ENCODE measurements around the gene CPNE4. TPM values are rescaled to one million over a fixed set of nuclear protein-coding genes. Genes with fewer than 3 reads are reported as not detected.

The CPNE4 gene
- total and polyA plus RNA-seq, 8 donors = 0.14 to 1.7 (median 0.66) TPM

DNA sequence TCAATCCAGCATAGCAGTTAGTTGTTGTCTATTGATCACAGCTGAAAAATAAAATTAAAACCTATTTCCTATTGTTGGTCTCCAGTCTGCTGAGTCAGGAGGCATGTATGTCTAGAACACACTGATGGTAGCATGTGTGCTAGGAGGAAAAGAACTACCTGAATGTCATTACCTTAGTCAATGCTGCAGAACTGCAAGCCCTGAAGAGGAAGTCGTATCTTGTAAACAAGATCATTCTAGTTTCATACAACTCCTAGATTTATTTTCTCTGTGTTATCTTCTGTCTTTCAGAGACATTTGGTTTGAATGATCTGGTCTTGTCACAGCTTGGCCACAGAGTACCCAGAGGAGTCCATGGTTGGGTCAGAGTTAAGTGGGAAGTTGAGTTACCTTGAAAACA, 422.1 kb downstream of the CPNE4 start:
- H3K9me3 ChIP-seq = no peaks in the 10 kb centered on the region
- no peak overlapping the region for H3K27ac ChIP-seq

DNA sequence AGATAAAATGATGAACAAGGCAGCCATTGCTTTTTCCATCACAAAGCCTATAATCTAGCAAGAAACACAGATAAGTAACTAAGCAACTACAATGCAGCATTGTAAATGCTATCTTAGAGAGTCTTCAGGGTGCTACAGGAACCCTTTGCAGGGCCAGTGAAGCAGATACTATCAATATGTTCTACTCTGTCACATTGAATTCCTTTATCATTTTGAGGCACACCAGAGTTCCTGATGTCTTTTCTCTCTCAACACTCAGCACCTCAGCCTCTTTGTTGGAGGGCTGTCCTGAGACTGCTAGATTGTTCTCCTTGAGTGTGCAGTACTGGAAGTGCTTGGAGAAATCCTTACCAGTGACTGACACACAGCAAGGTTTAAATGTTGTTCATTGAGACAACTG, 424.6 kb downstream of the CPNE4 start:
- TF ChIP-seq, protein P1, sequence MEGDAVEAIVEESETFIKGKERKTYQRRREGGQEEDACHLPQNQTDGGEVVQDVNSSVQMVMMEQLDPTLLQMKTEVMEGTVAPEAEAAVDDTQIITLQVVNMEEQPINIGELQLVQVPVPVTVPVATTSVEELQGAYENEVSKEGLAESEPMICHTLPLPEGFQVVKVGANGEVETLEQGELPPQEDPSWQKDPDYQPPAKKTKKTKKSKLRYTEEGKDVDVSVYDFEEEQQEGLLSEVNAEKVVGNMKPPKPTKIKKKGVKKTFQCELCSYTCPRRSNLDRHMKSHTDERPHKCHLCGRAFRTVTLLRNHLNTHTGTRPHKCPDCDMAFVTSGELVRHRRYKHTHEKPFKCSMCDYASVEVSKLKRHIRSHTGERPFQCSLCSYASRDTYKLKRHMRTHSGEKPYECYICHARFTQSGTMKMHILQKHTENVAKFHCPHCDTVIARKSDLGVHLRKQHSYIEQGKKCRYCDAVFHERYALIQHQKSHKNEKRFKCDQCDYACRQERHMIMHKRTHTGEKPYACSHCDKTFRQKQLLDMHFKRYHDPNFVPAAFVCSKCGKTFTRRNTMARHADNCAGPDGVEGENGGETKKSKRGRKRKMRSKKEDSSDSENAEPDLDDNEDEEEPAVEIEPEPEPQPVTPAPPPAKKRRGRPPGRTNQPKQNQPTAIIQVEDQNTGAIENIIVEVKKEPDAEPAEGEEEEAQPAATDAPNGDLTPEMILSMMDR (IDR thresholded peaks at IDR 0.05) = no peak
- ATAC-seq = no peak

More for the DNA sequence above, 422.1 kb downstream of the CPNE4 start:
- no peaks in the 10 kb centered on the region for H3K36me3 ChIP-seq
- FAIRE-seq (no peak), DNase-seq (no peak), ATAC-seq (no peak)
- TF ChIP-seq, protein P1 (IDR thresholded peaks at IDR 0.05) = no peak
- intact Hi-C loops (cut with DNase I) = no loop called here
- H3K4me1 ChIP-seq = no peaks in the 10 kb centered on the region
- 60 to 67% methylated on average over 1 of the region's 1 CpG for WGBS, 2 donors
- no peaks in the 10 kb centered on the region for H3K27me3 ChIP-seq
- H3K4me3 ChIP-seq = no peak overlapping the region

DNA sequence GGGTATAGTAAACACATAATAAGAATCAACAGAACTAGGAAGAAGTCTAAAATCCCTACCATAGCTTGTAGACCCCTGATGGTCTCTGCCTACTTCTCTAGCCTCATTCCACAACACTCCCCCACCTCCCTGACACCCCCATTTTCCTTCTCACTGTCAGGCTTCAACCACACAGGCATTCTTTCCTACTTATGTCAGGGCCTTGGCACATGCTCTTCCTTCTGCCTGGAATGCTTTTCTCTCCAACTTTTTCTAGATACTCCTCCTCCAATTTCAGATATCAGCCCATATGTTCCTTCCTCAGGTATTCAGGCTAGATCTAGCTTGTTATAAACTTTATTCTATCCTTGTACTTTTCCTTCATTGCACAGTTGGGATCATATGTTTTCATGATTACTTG, 426.1 kb downstream of the CPNE4 start:
- no peaks in the 10 kb centered on the region for H3K4me1 ChIP-seq
- no peak for FAIRE-seq
- intact Hi-C loops (cut with DNase I) = no loop called here
- TF ChIP-seq, protein P1 (IDR thresholded peaks at IDR 0.05) = no peak
- ATAC-seq = no peak
- no peak for DNase-seq
- no peak overlapping the region for H3K4me3 ChIP-seq
- no peaks in the 10 kb centered on the region for H3K9me3 ChIP-seq
- no peaks in the 10 kb centered on the region for H3K36me3 ChIP-seq
- H3K27me3 ChIP-seq = no peaks in the 10 kb centered on the region
- no peak overlapping the region for H3K27ac ChIP-seq

More for the DNA sequence above, 424.6 kb downstream of the CPNE4 start:
- intact Hi-C loops (cut with DNase I) = no loop called here
- Histone ChIP-seq H3K27ac (no peak overlapping the region), H3K4me1 (no peaks in the 10 kb centered on the region), H3K4me3 (no peak overlapping the region), H3K9me3 (no peaks in the 10 kb centered on the region), H3K27me3 (no peaks in the 10 kb centered on the region), H3K36me3 (no peaks in the 10 kb centered on the region)
- DNase-seq (no peak), FAIRE-seq (no peak)

DNA sequence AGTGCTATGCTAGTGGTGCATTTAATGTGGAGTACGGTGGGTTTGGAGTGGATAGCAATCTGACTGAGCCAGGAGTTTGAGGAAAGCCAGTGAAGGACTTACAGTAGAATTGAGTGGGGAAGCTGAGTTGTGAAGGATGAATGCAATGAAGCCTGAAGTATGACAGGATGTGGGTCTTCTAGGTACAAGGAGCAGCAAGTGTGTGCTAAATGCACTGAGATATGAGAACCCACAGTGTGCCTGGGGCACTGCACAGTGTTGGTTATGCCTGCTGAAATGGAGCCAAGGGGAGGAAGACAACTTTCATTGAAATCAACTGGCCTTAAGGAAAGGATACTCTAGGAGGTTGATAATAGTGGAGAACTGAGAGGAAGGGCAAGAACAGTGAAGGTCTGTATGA, 426.5 kb downstream of the CPNE4 start:
- no peak overlapping the region for H3K27ac ChIP-seq
- no peak for DNase-seq
- no peak overlapping the region for H3K4me3 ChIP-seq
- H3K9me3 ChIP-seq = no peaks in the 10 kb centered on the region
- no peak for ATAC-seq
- H3K27me3 ChIP-seq = no peaks in the 10 kb centered on the region
- intact Hi-C loops (cut with DNase I) = no loop called here
- WGBS, 2 donors = 68 to 83% methylated on average over 1 of the region's 1 CpG
- FAIRE-seq = no peak
- H3K36me3 ChIP-seq = no peaks in the 10 kb centered on the region
- TF ChIP-seq, protein P1 (IDR thresholded peaks at IDR 0.05) = no peak
- H3K4me1 ChIP-seq = no peaks in the 10 kb centered on the region

DNA sequence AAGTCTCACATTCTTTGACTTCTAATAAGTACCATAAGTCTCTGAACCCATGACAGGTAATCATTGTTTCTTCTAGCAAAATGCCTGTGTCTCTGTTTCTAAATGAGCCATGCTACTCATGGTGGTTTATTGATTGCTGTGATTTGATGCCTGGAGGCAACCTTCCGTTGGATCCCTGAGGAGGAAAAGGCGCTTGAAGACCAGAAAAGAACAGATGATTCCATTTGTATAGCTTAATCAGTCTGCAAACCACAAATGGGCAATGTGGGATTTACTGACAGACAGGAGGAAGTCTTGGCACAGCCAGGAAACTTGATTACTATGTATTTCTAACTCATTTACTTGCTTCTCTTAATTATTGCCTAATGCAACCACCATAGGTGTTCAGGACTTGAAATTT, 428.9 kb downstream of the CPNE4 start:
- H3K4me1 ChIP-seq = no peaks in the 10 kb centered on the region
- H3K4me3 ChIP-seq = no peak overlapping the region
- intact Hi-C loops (cut with DNase I) = no loop called here
- TF ChIP-seq, protein P1 (IDR thresholded peaks at IDR 0.05) = no peak
- no peaks in the 10 kb centered on the region for H3K9me3 ChIP-seq
- H3K27me3 ChIP-seq = no peaks in the 10 kb centered on the region
- no peak for ATAC-seq
- FAIRE-seq = no peak
- H3K36me3 ChIP-seq = no peaks in the 10 kb centered on the region
- WGBS, 2 donors = 37 to 42% methylated on average over 2 of the region's 2 CpGs
- DNase-seq = no peak
- no peak overlapping the region for H3K27ac ChIP-seq
